ENCODE results near the gene RBP4.

DNA sequence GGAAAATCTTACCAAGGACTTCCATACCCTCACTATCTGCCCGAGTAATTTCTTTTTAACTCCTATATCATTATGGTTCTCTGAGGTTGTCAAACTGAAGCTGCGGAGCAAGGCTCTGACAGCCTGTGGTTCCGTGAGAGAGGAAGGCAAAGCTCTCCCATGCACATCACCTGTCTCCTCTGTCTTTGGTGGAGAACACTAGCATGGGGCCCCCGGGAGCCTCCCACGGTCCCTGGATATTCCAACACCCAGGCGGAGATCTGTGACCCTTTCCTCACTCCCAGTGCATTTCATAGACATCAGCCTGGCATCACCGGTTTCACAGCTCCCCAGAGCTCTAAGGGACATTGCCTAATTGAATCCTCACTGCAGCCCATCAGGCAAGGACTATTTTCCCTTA is 10.4 kb downstream of the RBP4 start:
- no peak for TF ChIP-seq TEAD4 (IDR thresholded peaks at IDR 0.05)
- no peak for TF ChIP-seq MAX (IDR thresholded peaks at IDR 0.05)
- no peak for TF ChIP-seq EP300 (IDR thresholded peaks at IDR 0.05; ENCODE audit: borderline replicate concordance)

All from Ishikawa (cell line).